Natural killer cell (primary cell): ENCODE data around the gene S100A9. TPM values are rescaled to one million over a fixed set of nuclear protein-coding genes. Genes with fewer than 3 reads are reported as not detected.

Experiments used
- ATAC-seq, 3 donors: fragments of 150-1000 bp in 2 of 3; fragments of 200-7000 bp in 1 of 3; cut with Tn5 transposase; 1 replicate in 1 of 3; 2 replicates in 2 of 3; pipeline ENCODE4 v1.10.0; 2021; ENCODE audit warnings: mild to moderate bottlenecking in 2 of 3, moderate library complexity in 2 of 3
- DNase-seq, 2 donors: peaks; one replicate each; pipeline versions ENCODE4 v3.0.0 to v3.0.0-alpha.2; 2013 to 2021; ENCODE audit warnings: mixed read lengths in 1 of 2
- H3K27ac ChIP-seq: one replicate; pipeline ENCODE4 v1.5.1; 2013; ENCODE audit warnings: mild to moderate bottlenecking, low read length
- H3K27me3 ChIP-seq: one replicate; pipeline ENCODE4 v1.6.1; 2013; ENCODE audit warnings: low read length; ENCODE audit not compliant: control insufficient read depth, insufficient read depth
- H3K36me3 ChIP-seq: one replicate; pipeline ENCODE4 v1.6.1; 2013; ENCODE audit warnings: low read length; ENCODE audit not compliant: control insufficient read depth, insufficient read depth
- H3K4me1 ChIP-seq: one replicate; pipeline ENCODE4 v1.6.1; 2013; ENCODE audit warnings: low read length; ENCODE audit not compliant: control insufficient read depth, insufficient read depth
- H3K4me3 ChIP-seq: one replicate; pipeline ENCODE4 v1.5.1; 2013; ENCODE audit warnings: low read length
- H3K9me3 ChIP-seq: one replicate; pipeline ENCODE4 v1.6.1; 2013; ENCODE audit warnings: low read length; ENCODE audit not compliant: control insufficient read depth, insufficient read depth
- H3K27ac Mint-ChIP-seq, 2 donors: one replicate each; pipeline ENCODE4 v1.8.0; 2022; ENCODE audit warnings: mild to moderate bottlenecking in 2 of 2, mixed read lengths in 2 of 2, moderate library complexity in 1 of 2
- H3K27me3 Mint-ChIP-seq, 2 donors: one replicate each; pipeline ENCODE4 v1.8.0; 2022; ENCODE audit warnings: low read depth in 2 of 2, mixed read lengths in 2 of 2
- H3K36me3 Mint-ChIP-seq: one replicate; pipeline ENCODE4 v1.8.0; 2022; ENCODE audit warnings: mixed read lengths
- H3K4me1 Mint-ChIP-seq, 2 donors: one replicate each; pipeline ENCODE4 v1.8.0; 2022; ENCODE audit warnings: mixed read lengths in 2 of 2
- H3K4me3 Mint-ChIP-seq: one replicate; pipeline ENCODE4 v1.8.0; 2022; ENCODE audit warnings: mild to moderate bottlenecking, moderate library complexity, mixed read lengths
- H3K9me3 Mint-ChIP-seq, 2 donors: one replicate each; pipeline ENCODE4 v1.8.0; 2022; ENCODE audit warnings: mixed read lengths in 2 of 2
- CTCF ChIP-seq: fragments of 200-600 bp; IDR thresholded peaks from one replicate; pipeline ENCODE4 v1.8.0; 2022; ENCODE audit warnings: antibody characterized with exemption
- WGBS: methylation state at CpG from one replicate; pipeline ENCODE4 v1.1.7; 2013; ENCODE audit warnings: missing lambda C conversion rate; ENCODE audit not compliant: insufficient coverage; 5-methylcytosine and 5-hydroxymethylcytosine counted together
- intact Hi-C: fragments of 100-400 bp; cut with micrococcal nuclease; formaldehyde crosslinking; loops from one replicate; pipeline ENCODE4 v1.14.2; 2022
- total RNA-seq, 4 donors: library from RNA; stranded (reverse); fragments of 120-200 nt in 1 of 4; gene quantifications; one replicate each; pipeline versions ENCODE4 v1.2.3 to v1.2.4, GENCODE V29; 2013 to 2022

S100A9 gene
- total RNA-seq, 3 donors from 2014 or later (not counting 1 experiment from before 2014, with no cell fraction given): 13.1 to 334 (median 116) TPM

- Histone ChIP-seq H3K36me3 (no peaks in the 10 kb centered on the region), H3K27ac (no peak within 1 kb of the TSS), H3K4me3 (no peak within 1 kb of the TSS), H3K4me1 (no peaks in the 10 kb centered on the region), H3K9me3 (no peaks in the 10 kb centered on the region), H3K27me3 (no peaks in the 10 kb centered on the region)
- 71% methylated on average over 6 of the region's 7 CpGs for WGBS
- Mint-ChIP-seq H3K36me3 (no peaks in the 10 kb centered on the region), H3K27me3 (peaks cover 20 to 22% of the 10 kb centered on the region in 2 donors), H3K4me1 (no peaks in the 10 kb centered on the region), H3K9me3 (no peaks in the 10 kb centered on the region), H3K4me3 (no peak within 1 kb of the TSS), H3K27ac (no peak within 1 kb of the TSS)
- ATAC-seq: no peak
- intact Hi-C loops: no loop called here
- TF ChIP-seq CTCF: no peak
- no peak for DNase-seq
These were observed 33.5 kb downstream of the S100A9 start, which contains the start of gene S100A8 for GRCh38 chr1:153390938-153391710. Gene S100A8 (minus strand): TSS chr1:153391073. CDS start chr1:153390535, 538 bp downstream.

- H3K27ac Mint-ChIP-seq: no peak overlapping the region
- Histone ChIP-seq H3K36me3 (no peaks in the 10 kb centered on the region), H3K4me1 (no peaks in the 10 kb centered on the region), H3K27me3 (no peaks in the 10 kb centered on the region), H3K27ac (no peak overlapping the region), H3K4me3 (no peak overlapping the region), H3K9me3 (no peaks in the 10 kb centered on the region)
- no peak for DNase-seq
- no peak overlapping the region for H3K4me3 Mint-ChIP-seq
- WGBS: 80% methylated on average over 1 of the region's 3 CpGs
- TF ChIP-seq CTCF: no peak
- peaks cover 11 to 16% of the 10 kb centered on the region in 2 donors for H3K27me3 Mint-ChIP-seq
- H3K9me3 Mint-ChIP-seq: no peaks in the 10 kb centered on the region
- H3K4me1 Mint-ChIP-seq: no peaks in the 10 kb centered on the region
- H3K36me3 Mint-ChIP-seq: no peaks in the 10 kb centered on the region
- no peak for ATAC-seq
- intact Hi-C loops: no loop called here
These were observed 34.6 kb downstream of the S100A9 start for GRCh38 chr1:153392258-153392657.

- DNase-seq (no peak), ATAC-seq (no peak)
- no peaks in the 10 kb centered on the region for H3K4me1 ChIP-seq
- no peak for TF ChIP-seq CTCF
- no peaks in the 10 kb centered on the region for H3K27me3 ChIP-seq
- Mint-ChIP-seq H3K27me3 (peaks cover 8 to 16% of the 10 kb centered on the region in 2 donors), H3K27ac (no peak overlapping the region), H3K9me3 (no peaks in the 10 kb centered on the region), H3K36me3 (no peaks in the 10 kb centered on the region), H3K4me1 (no peaks in the 10 kb centered on the region), H3K4me3 (no peak overlapping the region)
- H3K4me3 ChIP-seq: no peak overlapping the region
- 92% methylated on average over 3 of the region's 3 CpGs for WGBS
- no peaks in the 10 kb centered on the region for H3K9me3 ChIP-seq
- H3K27ac ChIP-seq: no peak overlapping the region
- no peaks in the 10 kb centered on the region for H3K36me3 ChIP-seq
- intact Hi-C loops: no loop called here
These were observed 35.2 kb downstream of the S100A9 start for GRCh38 chr1:153392822-153393221.
